RWPE2 (cell line): ENCODE results near the gene GPATCH1.
"Not testable (repeated sequence)": the region's sequence is repeated elsewhere in the genome, so short reads cannot be mapped to it uniquely, and the experiment has no call there.

Experiments used
- ATAC-seq: fragments of 200-7000 bp; cut with Tn5 transposase; 3 replicates; pipeline ENCODE4 v1.9.1; 2021; ENCODE audit warnings: low read depth
- DNase-seq: peaks from one replicate; pipeline ENCODE4 v3.0.0-alpha.2; 2020; ENCODE audit warnings: low spot score
- H3K27ac ChIP-seq: fragments of 450-650 bp; 2 replicates; pipeline ENCODE4 v1.5.1; 2017; ENCODE audit warnings: mild to moderate bottlenecking; ENCODE audit not compliant: poor library complexity, severe bottlenecking
- H3K27me3 ChIP-seq: fragments of 250-450 bp; sonication (Bioruptor Pico); 2 replicates; pipeline ENCODE4 v1.5.1; 2021; ENCODE audit warnings: mild to moderate bottlenecking, moderate library complexity; ENCODE audit not compliant: insufficient read depth, poor library complexity, severe bottlenecking
- H3K36me3 ChIP-seq: fragments of 250-450 bp; sonication (Bioruptor Pico); 2 replicates; pipeline ENCODE4 v1.5.1; 2020; ENCODE audit warnings: low read depth, mild to moderate bottlenecking, moderate library complexity
- H3K4me1 ChIP-seq: fragments of 250-450 bp; sonication (Bioruptor Pico); 2 replicates; pipeline ENCODE4 v1.5.1; 2021; ENCODE audit warnings: mild to moderate bottlenecking, moderate library complexity; ENCODE audit not compliant: insufficient read depth, poor library complexity, severe bottlenecking
- H3K4me3 ChIP-seq: fragments of 250-450 bp; sonication (Bioruptor Pico); 2 replicates; pipeline ENCODE4 v1.5.1; 2021; ENCODE audit warnings: mild to moderate bottlenecking, moderate library complexity; ENCODE audit not compliant: severe bottlenecking
- H3K9me3 ChIP-seq: fragments of 250-450 bp; sonication (Bioruptor Pico); 2 replicates; pipeline ENCODE4 v1.5.1; 2021; ENCODE audit warnings: mild to moderate bottlenecking, moderate library complexity; ENCODE audit not compliant: severe bottlenecking
- CTCF ChIP-seq: fragments of 450-650 bp; IDR thresholded peaks from one replicate; pipeline ENCODE4 v1.5.1; 2017; ENCODE audit warnings: mild to moderate bottlenecking, moderate library complexity; ENCODE audit not compliant: poor library complexity, severe bottlenecking

Gene GPATCH1

GRCh38 chr19:33039108-33039599, 41.8 kb upstream of the GPATCH1 start:
- no peak overlapping the region for H3K4me3 ChIP-seq
- no peak overlapping the region for H3K27ac ChIP-seq
- DNase-seq (no peak), ATAC-seq (no peak)
- TF ChIP-seq CTCF: no peak
- peaks cover 24% of the 10 kb centered on the region for H3K4me1 ChIP-seq
- H3K9me3 ChIP-seq: no peaks in the 10 kb centered on the region
- no peaks in the 10 kb centered on the region for H3K36me3 ChIP-seq
- no peaks in the 10 kb centered on the region for H3K27me3 ChIP-seq

- Histone ChIP-seq H3K4me3 (no peak overlapping the region), H3K27ac (peak overlapping the region; percentile 87), H3K4me1 (peaks cover 24% of the 10 kb centered on the region), H3K27me3 (no peaks in the 10 kb centered on the region), H3K9me3 (no peaks in the 10 kb centered on the region), H3K36me3 (no peaks in the 10 kb centered on the region)
- no peak for TF ChIP-seq CTCF
- DNase-seq: no peak
- no peak for ATAC-seq
Observed at GRCh38 chr19:33039815-33040214, 41.2 kb upstream of the GPATCH1 start.

GRCh38 chr19:33040994-33041827, 39.8 kb upstream of the GPATCH1 start:
- TF ChIP-seq CTCF: no peak
- H3K27me3 ChIP-seq: no peaks in the 10 kb centered on the region
- ATAC-seq (peak; percentile 90), DNase-seq (no peak)
- no peak overlapping the region for H3K4me3 ChIP-seq
- H3K9me3 ChIP-seq: no peaks in the 10 kb centered on the region
- peak overlapping the region; percentile 87 for H3K27ac ChIP-seq
- no peaks in the 10 kb centered on the region for H3K36me3 ChIP-seq
- peaks cover 24% of the 10 kb centered on the region for H3K4me1 ChIP-seq

GRCh38 chr19:33041828-33042160, 39.2 kb upstream of the GPATCH1 start:
- not testable (repeated sequence) for H3K9me3 ChIP-seq, DNase-seq, H3K4me3 ChIP-seq, H3K27me3 ChIP-seq, H3K36me3 ChIP-seq
- peaks cover 27% of the 10 kb centered on the region for H3K4me1 ChIP-seq
- peak overlapping the region; percentile 87 for H3K27ac ChIP-seq
- ATAC-seq: peak; percentile 15; the same call in 2 of the 3 replicates

- Histone ChIP-seq H3K9me3 (no peaks in the 10 kb centered on the region), H3K4me1 (peaks cover 37% of the 10 kb centered on the region), H3K27ac (peak overlapping the region; percentile 79), H3K4me3 (no peak overlapping the region), H3K27me3 (no peaks in the 10 kb centered on the region), H3K36me3 (0 out of 2 replicates have a peak, but pooled peaks cover 3% of the 10 kb centered on the region)
- DNase-seq (peak; percentile 98), ATAC-seq (peak; percentile 99)
- TF ChIP-seq CTCF: no peak
Observed at GRCh38 chr19:33047422-33047821, 33.6 kb upstream of the GPATCH1 start.
